PC-3 (cell line): Measurements from ENCODE around the gene DAO. TPM values are rescaled to one million over a fixed set of nuclear protein-coding genes. Genes with fewer than 3 reads are reported as not detected.

Experiments
- ATAC-seq: fragments of 200-7000 bp; cut with Tn5 transposase; 2 replicates; pipeline ENCODE4 v1.9.1; 2020; ENCODE audit warnings: mild to moderate bottlenecking, moderate library complexity
- BruUV-seq: library from RNA; stranded (reverse); fragments of 400-500 nt; replicated peaks from 2 replicates; lab custom pipeline; 2021; lab: Mats Ljungman, UMichigan
- CTCF ChIA-PET: fragments of 300-600 bp; sonication (Branson Sonifier 250); formaldehyde crosslinking; loops from one replicate; lab custom pipeline; 2022; ENCODE audit warnings: antibody characterized with exemption; lab: Charles Lee
- POLR2A ChIA-PET: fragments of 300-600 bp; sonication (Branson Sonifier 250); formaldehyde crosslinking; loops from one replicate; lab custom pipeline; 2022; ENCODE audit warnings: antibody characterized with exemption; ENCODE audit not compliant: unreplicated experiment; lab: Charles Lee
- DNase-seq: peaks from one replicate; pipeline ENCODE4 v3.0.0-alpha.2; 2015
- H2AFZ ChIP-seq: fragments of 300-600 bp; sonication (generic); 2 replicates; pipeline ENCODE4 v1.6.0; 2016; ENCODE audit warnings: antibody characterized with exemption, low read length
- H3F3A ChIP-seq: fragments of 300-600 bp; sonication (generic); one replicate; pipeline ENCODE4 v1.6.0; 2017; ENCODE audit warnings: antibody characterized with exemption, low read length, control low read depth, mild to moderate bottlenecking; ENCODE audit not compliant: unreplicated experiment
- H3K27ac ChIP-seq: fragments of 300-600 bp; sonication (generic); 2 replicates; pipeline ENCODE4 v1.5.1; 2016; ENCODE audit warnings: mild to moderate bottlenecking, low read length
- H3K27me3 ChIP-seq: fragments of 300-600 bp; sonication (generic); 2 replicates; pipeline ENCODE4 v1.6.1; 2016; ENCODE audit warnings: low read length, mixed read lengths
- H3K36me3 ChIP-seq: fragments of 300-600 bp; sonication (generic); 2 replicates; pipeline ENCODE4 v1.6.1; 2016; ENCODE audit warnings: low read depth, mixed run types, low read length, mixed read lengths
- H3K4me1 ChIP-seq: fragments of 300-600 bp; sonication (generic); 2 replicates; pipeline ENCODE4 v1.5.1; 2016; ENCODE audit warnings: low read length; ENCODE audit not compliant: insufficient read depth
- H3K4me2 ChIP-seq: fragments of 300-600 bp; sonication (generic); 2 replicates; pipeline ENCODE4 v1.6.0; 2016; ENCODE audit warnings: low read length
- H3K4me3 ChIP-seq: fragments of 300-600 bp; sonication (generic); 2 replicates; pipeline ENCODE4 v1.5.1; 2016; ENCODE audit warnings: mild to moderate bottlenecking, low read length, mixed read lengths
- H3K79me2 ChIP-seq: fragments of 300-600 bp; sonication (generic); 2 replicates; pipeline ENCODE4 v1.6.1; 2017; ENCODE audit warnings: low read length, mixed read lengths
- H3K9ac ChIP-seq: fragments of 300-600 bp; sonication (generic); 2 replicates; pipeline ENCODE4 v1.6.0; 2016; ENCODE audit warnings: mild to moderate bottlenecking, low read length
- H3K9me2 ChIP-seq: fragments of 300-600 bp; sonication (generic); replicated peaks from 2 replicates; pipeline ENCODE4 v1.6.1; 2016; ENCODE audit warnings: mixed run types, low read length, mixed read lengths
- H3K9me3 ChIP-seq: fragments of 300-600 bp; sonication (generic); 2 replicates; pipeline ENCODE4 v1.6.1; 2016; ENCODE audit warnings: low read length, mixed read lengths
- H4K20me1 ChIP-seq: fragments of 300-600 bp; sonication (generic); 2 replicates; pipeline ENCODE4 v1.6.1; 2016; ENCODE audit warnings: low read length, mixed read lengths
- CTCF ChIP-seq: fragments of 300-600 bp; sonication (generic); conservative IDR thresholded peaks from 2 replicates; pipeline ENCODE4 v1.5.1; 2017; ENCODE audit warnings: antibody characterized with exemption, low read depth, mild to moderate bottlenecking, low read length
- EZH2 ChIP-seq: fragments of 300-600 bp; sonication (generic); IDR thresholded peaks from one replicate; pipeline ENCODE4 v1.6.1; 2017; ENCODE audit warnings: antibody characterized with exemption, mild to moderate bottlenecking, low read length; ENCODE audit not compliant: unreplicated experiment
- EZH2phosphoT487 ChIP-seq: fragments of 300-600 bp; sonication (generic); IDR thresholded peaks from 2 replicates; pipeline ENCODE4 v1.6.1; 2018; ENCODE audit warnings: mild to moderate bottlenecking, antibody characterized with exemption, low read length, borderline replicate concordance
- intact Hi-C: fragments of 100-400 bp; cut with micrococcal nuclease; formaldehyde crosslinking; loops from 2 replicates; pipeline ENCODE4 v1.9.0; 2023
- total RNA-seq: library from RNA; depleted of rRNA; stranded (reverse); fragments of >200 nt; gene quantifications from 2 replicates; pipeline ENCODE4 v1.2.3, GENCODE V29; 2014

The DAO gene
- total RNA-seq, 1 experiment from 2014 or later, result not detected

DNA sequence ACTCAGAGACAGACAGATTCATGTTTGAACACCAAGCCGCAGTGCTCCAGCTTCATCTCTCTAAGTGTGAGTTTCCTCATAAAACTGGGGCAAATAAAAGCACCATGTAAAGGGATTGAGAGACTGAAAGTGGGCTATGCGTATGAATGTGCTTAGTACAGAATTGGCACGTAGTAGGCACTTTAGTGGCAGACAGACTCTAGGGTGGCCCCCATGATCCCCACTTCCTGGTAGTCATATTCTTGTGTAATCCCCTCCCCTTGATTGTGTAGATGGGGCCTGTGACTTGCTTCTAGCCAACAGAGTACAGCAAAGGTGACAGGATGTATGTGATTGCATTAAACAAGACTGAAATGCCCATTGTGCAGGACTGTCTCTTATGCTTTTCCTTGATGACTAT is 43.0 kb downstream of the DAO start:
- POLR2A ChIA-PET, result no interaction called here
- intact Hi-C loops, result no loop called here
- no peak overlapping the region for H2AFZ ChIP-seq
- DNase-seq (no peak), ATAC-seq (no peak)
- no peak overlapping the region for H3K4me2 ChIP-seq
- H3K4me1 ChIP-seq, result no peaks in the 10 kb centered on the region
- no peaks in the 10 kb centered on the region for H3K79me2 ChIP-seq
- peaks cover 38% of the 10 kb centered on the region for H3K27me3 ChIP-seq
- H4K20me1 ChIP-seq, result no peaks in the 10 kb centered on the region
- TF ChIP-seq CTCF (no peak), EZH2phosphoT487 (no peak), EZH2 (no peak)
- no peak overlapping the region for H3K4me3 ChIP-seq
- no peaks in the 10 kb centered on the region for H3K9me3 ChIP-seq
- no peak overlapping the region for H3K27ac ChIP-seq
- CTCF ChIA-PET, result no interaction called here
- no TSS peak for BruUV-seq
- no peak overlapping the region for H3K9ac ChIP-seq
- no peaks in the 10 kb centered on the region for H3F3A ChIP-seq
- no peaks in the 10 kb centered on the region for H3K36me3 ChIP-seq
- no peaks in the 10 kb centered on the region for H3K9me2 ChIP-seq

DNA sequence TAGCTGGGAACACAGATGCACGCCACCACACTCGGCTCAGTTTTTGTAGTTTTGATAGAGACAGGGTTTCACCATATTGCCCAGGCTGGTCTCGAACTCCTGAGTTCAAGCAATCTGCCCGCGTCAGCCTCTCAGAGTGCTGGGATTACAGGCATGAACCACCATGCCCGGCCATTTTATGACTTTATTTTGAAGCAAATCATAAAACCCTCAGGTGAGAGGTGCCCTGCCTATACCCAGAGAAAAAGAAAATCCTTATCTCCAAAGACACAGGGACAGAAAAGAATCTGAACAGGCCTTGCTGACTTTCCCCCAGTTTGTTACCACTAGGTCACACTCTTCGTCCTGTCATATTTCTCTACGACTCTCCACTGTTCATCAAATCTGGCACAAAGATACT is 48.8 kb downstream of the DAO start:
- no peaks in the 10 kb centered on the region for H3F3A ChIP-seq
- H3K27me3 ChIP-seq, result peaks cover 8% of the 10 kb centered on the region
- H3K4me1 ChIP-seq, result no peaks in the 10 kb centered on the region
- H3K4me2 ChIP-seq, result no peak overlapping the region
- no peaks in the 10 kb centered on the region for H3K9me2 ChIP-seq
- ChIA-PET CTCF (no interaction called here), POLR2A (no interaction called here)
- TF ChIP-seq CTCF, result no peak
- no peak for TF ChIP-seq EZH2phosphoT487
- no peak for TF ChIP-seq EZH2
- no peak for DNase-seq
- no peak overlapping the region for H3K4me3 ChIP-seq
- H2AFZ ChIP-seq, result no peak overlapping the region
- no peaks in the 10 kb centered on the region for H3K36me3 ChIP-seq
- no peak for ATAC-seq
- no peaks in the 10 kb centered on the region for H3K79me2 ChIP-seq
- H4K20me1 ChIP-seq, result no peaks in the 10 kb centered on the region
- no peaks in the 10 kb centered on the region for H3K9me3 ChIP-seq
- intact Hi-C loops, result no loop called here
- BruUV-seq, result no TSS peak
- no peak overlapping the region for H3K9ac ChIP-seq
- H3K27ac ChIP-seq, result no peak overlapping the region

DNA sequence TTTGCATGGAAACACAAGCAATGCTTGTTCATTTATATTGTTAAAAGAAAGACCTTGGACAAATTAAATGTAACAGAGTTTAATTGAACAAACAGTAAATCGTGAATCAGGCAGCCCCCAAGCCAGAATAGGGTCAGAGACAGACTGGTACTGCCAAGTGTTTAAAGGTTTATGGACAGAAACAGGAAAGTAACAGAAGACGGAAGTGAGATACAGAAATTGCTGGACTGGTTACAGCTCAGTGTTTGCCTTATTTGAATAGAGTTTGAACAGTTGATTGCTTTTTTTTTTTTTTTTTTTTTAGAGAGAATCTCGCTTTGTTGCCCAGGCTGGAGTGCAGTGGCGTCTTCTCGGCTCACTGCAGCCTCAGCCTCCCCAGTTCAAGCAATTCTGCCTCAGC is 50.3 kb downstream of the DAO start:
- Histone ChIP-seq H3K27me3 (peaks cover 15% of the 10 kb centered on the region), H3K79me2 (no peaks in the 10 kb centered on the region), H4K20me1 (no peaks in the 10 kb centered on the region), H3F3A (no peaks in the 10 kb centered on the region), H3K36me3 (no peaks in the 10 kb centered on the region), H3K4me3 (no peak overlapping the region), H3K4me1 (no peaks in the 10 kb centered on the region), H3K4me2 (no peak overlapping the region), H3K9me3 (no peaks in the 10 kb centered on the region), H3K9me2 (no peaks in the 10 kb centered on the region), H2AFZ (no peak overlapping the region), H3K27ac (no peak overlapping the region), H3K9ac (no peak overlapping the region)
- no TSS peak for BruUV-seq
- CTCF ChIA-PET, result no interaction called here
- TF ChIP-seq EZH2 (no peak), CTCF (no peak), EZH2phosphoT487 (no peak)
- POLR2A ChIA-PET, result no interaction called here
- ATAC-seq (peak; percentile 71), DNase-seq (no peak)
- intact Hi-C loops, result no loop called here
